GM18505 (cell line): ENCODE results near the gene CHTF8.

Source experiments
- ATAC-seq: cut with Tn5 transposase; IDR thresholded peaks from one replicate; pipeline ENCODE4 v1.9.1; 2021; ENCODE audit not compliant: unreplicated experiment
- POLR2A ChIP-seq: IDR thresholded peaks from 4 replicates; pipeline ENCODE4 v1.6.1; 2011; ENCODE audit warnings: borderline replicate concordance; ENCODE audit not compliant: insufficient read depth, insufficient read length; ENCODE audit errors: extremely low read depth

The CHTF8 gene, protein sequence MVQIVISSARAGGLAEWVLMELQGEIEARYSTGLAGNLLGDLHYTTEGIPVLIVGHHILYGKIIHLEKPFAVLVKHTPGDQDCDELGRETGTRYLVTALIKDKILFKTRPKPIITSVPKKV

DNA sequence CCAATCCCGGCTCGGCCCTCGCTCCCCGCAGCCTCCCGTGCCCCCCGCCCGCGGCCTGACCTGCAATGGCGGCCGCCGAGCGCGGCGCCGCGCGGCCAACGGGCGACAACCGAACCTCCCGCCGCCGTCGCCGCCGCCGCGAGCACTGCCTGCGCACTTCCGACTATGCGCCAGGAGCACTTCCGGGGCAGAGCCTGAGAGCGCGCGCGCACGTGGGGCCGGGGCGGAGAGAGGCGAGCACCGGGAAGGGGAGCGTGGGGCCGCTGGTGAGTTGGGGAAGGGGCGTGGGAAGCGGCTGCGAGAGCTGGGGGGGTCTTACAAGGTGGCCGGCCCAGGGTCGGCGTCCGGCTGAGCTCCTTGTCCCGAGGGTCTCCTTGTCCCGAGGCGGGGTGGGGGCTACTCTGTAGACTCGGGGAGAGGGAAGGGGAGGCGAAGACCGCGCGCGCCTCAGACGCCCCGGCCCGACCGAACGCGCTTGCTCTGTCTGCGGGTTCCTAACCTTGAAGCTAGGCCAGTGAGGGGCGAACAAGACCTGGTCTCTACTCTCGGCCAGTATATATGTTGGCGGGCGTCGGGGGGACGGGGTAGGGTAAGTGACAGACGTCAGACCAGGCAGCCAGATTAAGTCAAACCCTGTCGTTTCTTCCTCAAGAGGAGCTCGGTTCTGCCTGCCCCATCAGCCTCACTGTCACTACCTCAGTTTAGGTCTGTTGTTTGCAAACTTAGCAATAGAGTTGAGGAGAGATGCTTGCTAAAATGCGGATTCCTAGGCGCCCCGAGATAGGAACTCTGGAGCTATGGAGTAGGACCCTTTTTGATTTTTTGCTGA is at the start of gene CHTF8, which contains the start of gene UTP4:
Gene CHTF8 (minus strand): TSS at position 165 of the 829 bp plus-strand sequence. CDS start 11,130 bp downstream, outside the sequence.
Gene UTP4 (plus strand): TSS at position 226 of the 829 bp plus-strand sequence. CDS start 811 bp downstream, outside the sequence.
- peak; percentile 90 for TF ChIP-seq POLR2A
- ATAC-seq: peak; percentile 88

DNA sequence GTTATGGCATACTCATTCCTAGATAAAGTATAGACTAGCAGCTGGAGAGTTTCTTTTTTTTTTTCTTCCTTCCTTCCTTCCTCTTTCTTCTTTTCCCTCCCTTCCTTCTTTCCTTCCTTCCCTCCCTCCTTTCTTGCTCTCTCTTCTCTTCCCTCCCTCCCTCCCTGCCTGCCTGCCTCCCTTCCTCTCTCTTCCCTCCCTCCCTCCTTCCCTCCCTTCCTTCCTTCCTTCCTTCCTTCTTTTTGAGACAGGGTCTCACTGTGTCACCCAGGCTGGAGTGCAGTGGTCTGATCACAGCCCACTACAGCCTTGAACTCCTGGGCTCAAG is 47.6 kb upstream of the CHTF8 start:
- no peak for ATAC-seq
- no peak for TF ChIP-seq POLR2A

DNA sequence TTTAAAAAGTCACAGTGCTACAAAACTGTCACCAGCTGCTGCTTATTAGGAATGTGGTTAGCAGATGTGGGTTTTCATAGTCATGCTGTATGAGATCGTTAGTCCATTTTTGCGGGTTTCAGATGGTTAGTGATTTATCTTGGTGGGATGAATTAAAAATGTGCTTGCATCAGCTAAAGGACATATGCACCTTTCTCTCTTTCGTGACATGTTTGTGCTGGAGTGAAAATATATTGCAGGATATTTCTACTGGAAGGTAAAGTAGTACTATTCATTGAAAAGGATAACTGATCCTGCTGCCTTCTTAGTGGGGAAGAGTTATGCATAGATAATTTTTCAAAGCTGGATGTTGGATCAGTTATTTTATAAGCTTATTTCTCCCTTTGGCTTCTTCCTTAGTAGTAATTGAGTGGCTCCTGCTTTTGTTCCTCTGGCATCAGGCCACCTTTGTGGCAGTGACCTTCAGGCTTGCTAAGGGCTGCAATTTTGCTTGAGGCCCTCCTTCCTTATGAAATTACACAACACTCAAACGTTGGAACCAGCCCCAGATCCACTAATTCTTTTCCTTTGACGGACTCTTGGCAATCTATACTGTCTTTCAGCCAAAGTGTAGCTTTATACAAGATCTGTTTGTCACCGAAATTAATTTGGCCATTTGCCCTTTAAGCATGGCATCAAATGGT is 47.1 kb upstream of the CHTF8 start:
- no peak for ATAC-seq

DNA sequence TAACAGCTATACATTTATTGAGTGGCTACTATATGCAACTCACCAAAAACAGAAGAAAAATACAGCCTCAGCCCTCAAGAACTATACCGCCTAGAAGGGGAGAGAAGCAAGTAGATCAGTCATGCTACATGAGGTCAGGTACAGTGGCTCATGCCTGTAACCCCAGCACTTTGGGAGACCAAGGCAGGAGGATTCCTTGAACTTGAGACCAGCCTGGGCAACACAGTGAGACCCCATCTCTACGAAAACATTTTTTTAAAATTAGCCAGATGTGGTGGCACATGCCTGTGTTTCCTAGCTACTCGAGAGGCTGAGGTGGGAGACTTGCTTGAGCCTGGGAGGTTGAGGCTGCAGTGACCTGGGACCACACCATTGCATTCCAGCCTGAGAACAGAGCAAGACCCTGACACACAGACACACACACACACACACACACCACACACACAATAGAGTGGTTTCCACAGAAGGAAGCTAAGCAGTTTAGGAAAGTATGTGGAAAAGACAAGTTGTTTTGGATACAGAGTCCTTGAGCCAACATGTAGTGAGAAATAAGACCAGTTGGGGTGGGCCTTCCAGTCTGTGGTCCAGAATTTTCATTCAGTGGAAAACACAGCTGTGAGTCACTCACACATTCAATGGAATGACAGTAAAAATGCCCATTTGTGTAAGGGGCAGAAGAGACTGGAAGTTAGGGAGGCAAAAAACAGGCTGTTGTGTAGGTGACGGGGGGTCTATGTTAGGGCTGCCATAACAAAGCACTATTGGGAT is 43.8 kb upstream of the CHTF8 start:
- TF ChIP-seq POLR2A: no peak
- ATAC-seq: no peak

More for the DNA sequence above, 47.1 kb upstream of the CHTF8 start:
- TF ChIP-seq POLR2A: no peak

DNA sequence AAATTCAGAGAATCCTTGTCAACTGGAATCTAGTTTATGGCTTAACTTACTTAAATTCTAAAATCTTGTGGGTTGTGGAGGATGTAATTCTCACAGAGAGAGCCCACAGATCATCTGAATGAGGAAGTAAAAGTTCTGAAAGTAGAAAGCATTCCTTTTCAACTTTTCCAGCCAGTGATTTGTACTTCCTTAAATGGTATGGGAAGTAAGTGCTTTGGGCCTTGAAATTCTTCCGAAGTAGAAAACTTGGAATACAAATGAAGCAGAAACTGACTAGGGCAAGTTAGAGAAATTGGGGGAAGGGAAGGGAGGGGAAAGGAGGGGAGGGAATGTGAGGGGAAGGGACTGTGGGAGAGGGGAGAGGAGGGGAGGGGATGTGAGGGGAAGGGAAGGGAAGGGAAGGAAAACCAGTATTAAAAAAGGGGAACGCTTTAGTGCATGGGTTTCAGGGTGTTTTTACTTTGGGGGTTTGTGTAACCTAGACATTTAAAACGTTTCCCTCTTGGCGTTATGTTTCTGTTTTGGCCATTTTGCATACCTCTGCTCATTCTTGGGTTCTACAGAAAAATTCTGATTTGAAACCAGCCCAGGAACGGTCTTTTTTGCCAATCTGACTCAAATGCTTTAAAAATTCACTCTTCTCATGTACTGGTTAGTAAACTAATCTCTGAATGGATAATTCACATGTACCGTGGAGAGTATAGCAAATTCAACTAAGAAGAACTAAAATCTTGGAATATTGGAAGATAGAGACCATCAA is 39.1 kb upstream of the CHTF8 start:
- TF ChIP-seq POLR2A: no peak
- no peak for ATAC-seq

DNA sequence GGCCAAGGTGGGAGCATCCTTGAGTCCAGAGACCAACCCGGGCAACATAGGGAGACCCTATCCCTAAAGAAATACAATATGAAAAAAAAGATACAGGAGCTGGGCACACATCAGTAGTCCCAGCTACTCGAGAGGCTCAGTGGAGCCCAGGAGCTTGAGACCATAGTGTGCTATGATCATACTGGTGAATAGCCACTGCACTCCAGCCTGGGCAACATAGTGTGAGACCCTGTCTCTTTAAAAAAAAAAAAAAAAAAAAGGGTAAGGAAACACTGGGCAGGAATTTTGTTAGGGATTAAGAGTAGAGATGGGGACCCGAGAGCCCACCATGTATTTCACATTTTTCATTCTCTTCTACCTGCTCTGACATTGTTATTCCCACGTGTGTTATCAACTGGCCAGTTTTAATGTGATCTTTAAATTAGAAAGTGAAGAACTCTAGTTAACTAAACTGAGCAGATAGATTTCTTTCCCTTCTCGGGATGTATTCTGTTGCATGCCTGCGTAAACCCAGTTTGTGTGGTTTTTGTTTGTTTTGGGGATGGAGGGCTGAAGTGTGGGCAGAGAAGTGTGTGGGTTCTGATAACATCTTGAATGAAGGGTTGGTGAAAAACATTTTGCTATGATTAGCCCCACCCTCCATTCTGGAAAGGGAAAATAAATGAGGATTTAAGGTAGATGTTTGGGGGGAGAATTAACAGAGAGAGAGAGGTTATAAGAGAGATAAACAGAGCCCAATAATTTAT is 37.4 kb upstream of the CHTF8 start:
- no peak for TF ChIP-seq POLR2A
- no peak for ATAC-seq

DNA sequence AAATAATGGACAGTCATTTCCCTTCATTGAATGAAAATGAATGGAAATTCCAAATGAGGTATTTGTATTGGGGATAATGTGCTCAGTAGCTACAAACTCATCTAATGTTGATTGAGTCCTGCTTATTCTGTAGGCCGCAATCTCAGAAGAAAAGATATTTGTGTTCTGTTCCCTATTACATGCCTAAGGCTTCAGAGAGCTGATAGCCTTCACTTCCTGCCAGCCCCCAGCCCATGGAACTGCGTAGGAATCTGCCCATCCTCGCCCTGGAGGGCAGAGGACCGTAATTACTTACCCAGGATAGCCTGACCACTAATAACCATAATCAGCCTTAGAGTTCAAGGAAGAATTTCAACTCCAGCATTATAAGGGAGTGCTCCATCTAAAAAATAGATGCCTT is 36.7 kb upstream of the CHTF8 start:
- no peak for ATAC-seq
- TF ChIP-seq POLR2A: no peak

DNA sequence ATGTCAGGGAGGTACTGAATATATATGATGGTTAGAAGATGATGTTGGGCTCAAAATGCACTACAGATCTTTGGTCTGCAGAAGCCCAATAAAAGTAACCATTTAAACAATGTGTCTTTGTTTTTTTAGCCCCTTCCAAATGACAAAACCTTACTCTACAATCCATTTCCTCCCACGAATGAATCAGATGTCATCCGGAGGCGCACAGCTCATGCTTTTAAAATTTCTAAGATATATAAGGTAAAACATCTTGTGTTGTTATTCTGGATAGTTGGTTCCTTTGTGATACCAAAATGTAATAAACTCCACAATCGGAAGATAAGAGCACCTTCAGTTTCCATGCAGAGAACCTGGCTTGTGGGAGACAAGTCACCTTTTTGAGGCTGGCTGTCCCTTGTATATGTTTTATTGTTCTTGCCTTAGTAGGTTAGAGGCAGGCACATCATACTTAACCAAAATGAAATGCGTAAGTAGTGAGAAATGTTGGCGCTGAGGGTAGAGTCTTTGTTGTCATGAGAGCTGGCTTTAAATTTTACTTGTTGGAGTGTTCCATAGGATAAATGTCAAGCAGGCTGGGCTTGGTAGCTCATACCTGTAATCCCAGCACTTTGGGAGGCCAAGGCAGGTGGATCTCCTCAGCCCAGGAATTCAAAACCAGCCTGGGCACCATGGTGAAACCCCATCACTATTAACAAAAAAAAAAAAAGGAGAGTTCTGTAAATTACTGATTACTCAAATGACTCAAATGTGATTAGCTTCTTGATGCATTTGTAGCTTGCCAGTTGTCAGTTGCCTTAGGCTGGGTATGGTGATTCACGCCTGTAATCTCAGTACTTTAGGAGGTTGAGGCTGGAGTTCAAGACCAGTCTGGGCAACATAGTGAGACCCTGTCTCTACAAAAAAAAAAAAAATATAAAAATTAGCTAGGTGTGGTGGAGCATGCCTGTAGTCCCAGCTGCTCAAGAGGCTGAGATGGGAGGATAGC is 34.9 kb upstream of the CHTF8 start:
- no peak for ATAC-seq
- no peak for TF ChIP-seq POLR2A

DNA sequence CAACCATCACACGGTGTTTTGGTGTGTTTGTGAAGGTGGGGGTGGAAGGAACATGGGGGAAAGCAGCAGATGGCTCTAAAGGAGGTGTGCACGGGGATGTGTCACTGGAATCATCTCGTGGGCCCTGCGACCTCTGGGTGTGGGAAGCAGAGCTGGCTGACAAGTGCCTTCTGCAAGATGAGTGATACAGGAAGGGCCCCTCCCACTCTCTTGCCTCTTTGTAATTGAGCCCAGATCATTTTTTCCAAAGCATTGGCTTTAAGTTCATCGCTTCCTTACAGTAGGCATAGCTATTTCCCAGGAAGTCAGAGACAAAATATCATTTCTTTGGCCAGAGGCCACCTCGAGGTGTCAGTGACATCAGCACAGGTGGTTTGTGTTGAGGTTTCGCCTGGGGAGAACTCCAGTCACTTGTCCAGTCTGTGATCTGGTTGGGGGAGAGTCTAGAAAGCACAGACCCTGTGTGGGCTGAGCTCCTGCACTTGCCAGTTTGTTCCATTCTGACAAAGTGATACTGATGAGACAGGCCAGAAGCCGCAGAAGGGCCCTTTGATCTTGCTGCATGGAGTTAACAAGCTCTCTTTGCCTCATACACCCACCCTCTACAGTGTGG is 33.9 kb upstream of the CHTF8 start:
- no peak for ATAC-seq

DNA sequence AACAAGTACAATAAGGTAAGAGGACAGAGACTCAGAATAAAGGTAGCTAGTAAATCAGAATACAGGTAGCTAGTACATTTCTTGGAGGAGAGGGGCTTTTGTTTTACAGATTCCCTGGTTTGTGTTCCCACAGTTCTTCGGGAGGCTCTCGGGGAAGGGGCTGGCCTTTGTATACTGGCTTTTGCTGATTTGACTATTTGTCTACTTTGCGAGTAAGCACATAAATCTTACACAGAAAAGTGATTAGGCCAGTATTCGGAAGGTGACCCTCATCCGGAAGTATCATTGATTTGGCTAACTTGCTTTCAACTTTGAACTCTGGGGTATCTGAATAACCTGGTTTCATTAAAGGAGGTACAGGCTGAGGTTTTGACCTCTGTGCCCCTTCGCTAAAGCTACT is 33.2 kb upstream of the CHTF8 start:
- no peak for TF ChIP-seq POLR2A
- no peak for ATAC-seq

More for the DNA sequence above, 33.9 kb upstream of the CHTF8 start:
- TF ChIP-seq POLR2A: no peak

DNA sequence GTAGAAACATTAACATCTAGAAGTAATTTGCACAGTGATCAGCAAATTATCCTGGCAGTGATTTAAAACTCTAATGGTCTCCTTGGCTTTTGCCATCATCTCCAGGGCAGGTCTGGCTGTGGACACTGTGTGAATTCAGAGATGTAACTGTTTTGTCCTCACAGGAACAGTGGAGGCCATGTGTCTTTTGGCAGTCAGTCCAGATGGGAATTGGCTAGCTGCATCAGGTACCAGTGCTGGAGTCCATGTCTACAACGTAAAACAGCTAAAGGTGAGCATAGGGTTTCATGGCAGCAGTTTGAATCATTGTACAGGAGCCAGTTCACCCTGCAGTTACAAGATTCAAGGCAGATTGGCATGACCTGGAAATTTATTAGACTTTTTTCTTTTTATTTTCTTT is 27.8 kb upstream of the CHTF8 start:
- ATAC-seq: no peak
- no peak for TF ChIP-seq POLR2A

DNA sequence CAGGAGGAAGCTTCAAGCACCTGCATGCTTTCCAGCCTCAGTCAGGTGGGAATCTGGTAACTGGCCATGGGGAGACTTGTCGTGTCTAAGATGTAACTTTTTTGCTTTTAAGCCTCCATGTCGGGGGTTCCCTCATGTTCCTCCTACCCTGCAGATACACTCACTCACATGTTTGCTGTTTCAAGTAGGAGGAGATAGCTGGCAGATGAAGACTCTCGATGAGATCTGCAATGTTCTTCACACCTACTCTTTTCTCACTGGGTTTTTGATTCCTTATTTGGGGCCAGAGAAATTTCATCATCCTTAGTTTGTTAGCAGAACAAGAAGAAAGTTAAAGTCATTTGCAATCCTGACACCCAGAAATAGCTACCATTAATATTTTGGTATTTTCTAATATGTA is 24.8 kb upstream of the CHTF8 start:
- no peak for TF ChIP-seq POLR2A

More for the DNA sequence above, 24.8 kb upstream of the CHTF8 start:
- ATAC-seq: no peak
